HG03378 (cell line): Measurements from ENCODE around the gene CD300LF.

Source experiments
- ATAC-seq: cut with Tn5 transposase; IDR thresholded peaks from one replicate; pipeline ENCODE4 v1.9.1; 2021; ENCODE audit warnings: mild to moderate bottlenecking, moderate library complexity; ENCODE audit not compliant: unreplicated experiment

The CD300LF gene

GRCh38 chr17:74746376-74746775, 33.7 kb upstream of the CD300LF start:
- no peak for ATAC-seq

GRCh38 chr17:74745548-74746177, 32.9 kb upstream of the CD300LF start:
- no peak for ATAC-seq

GRCh38 chr17:74744714-74745547, 32.2 kb upstream of the CD300LF start:
- no peak for ATAC-seq

- no peak for ATAC-seq
Observed at GRCh38 chr17:74744349-74744713, 31.6 kb upstream of the CD300LF start.

GRCh38 chr17:74743755-74744154, 31.0 kb upstream of the CD300LF start:
- ATAC-seq = no peak

- no peak for ATAC-seq
Observed at GRCh38 chr17:74742978-74743545, 30.3 kb upstream of the CD300LF start.

GRCh38 chr17:74742153-74742515, 29.4 kb upstream of the CD300LF start:
- no peak for ATAC-seq

GRCh38 chr17:74740641-74741387, 28.1 kb upstream of the CD300LF start:
- ATAC-seq = no peak

- ATAC-seq = no peak
Observed at GRCh38 chr17:74740173-74740572, 27.4 kb upstream of the CD300LF start.

GRCh38 chr17:74739227-74739831, 26.6 kb upstream of the CD300LF start:
- ATAC-seq = no peak

- peak; percentile 50 for ATAC-seq
Observed at GRCh38 chr17:74738051-74738996, 25.6 kb upstream of the CD300LF start.

GRCh38 chr17:74737299-74738050, 24.8 kb upstream of the CD300LF start:
- no peak for ATAC-seq

- no peak for ATAC-seq
Observed at GRCh38 chr17:74736513-74737298, 24.0 kb upstream of the CD300LF start, which contains the start of gene RAB37. TSS of gene RAB37 (plus strand) at chr17:74737256. CDS start at chr17:74737273, 17 bp downstream.

GRCh38 chr17:74734256-74734655, 21.5 kb upstream of the CD300LF start:
- ATAC-seq = no peak

GRCh38 chr17:74733365-74734122, 20.8 kb upstream of the CD300LF start:
- no peak for ATAC-seq

GRCh38 chr17:74732042-74732867, 19.5 kb upstream of the CD300LF start:
- ATAC-seq = no peak

GRCh38 chr17:74731347-74731605, 18.6 kb upstream of the CD300LF start:
- ATAC-seq = no peak
